PFSK-1 (cell line): ENCODE results near the gene PPARGC1A.

Source experiments
- POLR2AphosphoS5 ChIP-seq: IDR thresholded peaks from 2 replicates; pipeline ENCODE4 v1.6.1; 2012; ENCODE audit warnings: low read depth, mild to moderate bottlenecking, control low read depth, low read length, moderate library complexity
- SIN3A ChIP-seq: IDR thresholded peaks from 2 replicates; pipeline ENCODE4 v1.6.1; 2012; ENCODE audit warnings: mild to moderate bottlenecking, low read length, moderate library complexity, borderline replicate concordance; ENCODE audit not compliant: insufficient read depth
- TAF1 ChIP-seq: IDR thresholded peaks from 2 replicates; pipeline ENCODE4 v1.6.1; 2012; ENCODE audit warnings: low read length, control low read depth, borderline replicate concordance; ENCODE audit not compliant: insufficient read depth
- TF ChIP-seq, protein P1 (sequence below), 2 experiments: IDR thresholded peaks; 2 replicates each; pipeline versions ENCODE4 v1.6.1 to v1.8.0; 2011 to 2012; ENCODE audit warnings: low read depth in 2 of 2, low read length in 2 of 2, control low read depth in 1 of 2, inconsistent platforms in 1 of 2, mild to moderate bottlenecking in 1 of 2, moderate library complexity in 1 of 2; ENCODE audit not compliant: insufficient read depth in 1 of 2

DNA sequence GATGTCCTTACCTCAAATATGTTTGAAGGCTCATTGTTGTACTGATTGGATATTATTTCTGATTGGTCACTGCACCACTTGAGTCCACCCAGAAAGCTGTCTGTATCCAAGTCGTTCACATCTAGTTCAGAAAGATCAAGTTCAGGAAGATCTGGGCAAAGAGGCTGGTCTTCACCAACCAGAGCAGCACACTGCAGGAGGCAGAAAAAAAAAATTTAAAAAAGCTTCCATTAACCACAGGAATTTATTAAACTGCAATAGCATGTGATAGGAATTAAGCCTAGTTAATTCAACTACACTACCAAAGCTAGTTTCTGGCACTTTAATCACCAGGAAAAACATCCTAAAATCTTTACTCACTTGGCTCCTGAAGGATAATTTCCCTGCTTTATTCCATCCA lies 5.1 kb downstream of the PPARGC1A start:
- TF ChIP-seq POLR2AphosphoS5 (no peak), TAF1 (no peak), SIN3A (no peak)
- TF ChIP-seq, protein P1, sequence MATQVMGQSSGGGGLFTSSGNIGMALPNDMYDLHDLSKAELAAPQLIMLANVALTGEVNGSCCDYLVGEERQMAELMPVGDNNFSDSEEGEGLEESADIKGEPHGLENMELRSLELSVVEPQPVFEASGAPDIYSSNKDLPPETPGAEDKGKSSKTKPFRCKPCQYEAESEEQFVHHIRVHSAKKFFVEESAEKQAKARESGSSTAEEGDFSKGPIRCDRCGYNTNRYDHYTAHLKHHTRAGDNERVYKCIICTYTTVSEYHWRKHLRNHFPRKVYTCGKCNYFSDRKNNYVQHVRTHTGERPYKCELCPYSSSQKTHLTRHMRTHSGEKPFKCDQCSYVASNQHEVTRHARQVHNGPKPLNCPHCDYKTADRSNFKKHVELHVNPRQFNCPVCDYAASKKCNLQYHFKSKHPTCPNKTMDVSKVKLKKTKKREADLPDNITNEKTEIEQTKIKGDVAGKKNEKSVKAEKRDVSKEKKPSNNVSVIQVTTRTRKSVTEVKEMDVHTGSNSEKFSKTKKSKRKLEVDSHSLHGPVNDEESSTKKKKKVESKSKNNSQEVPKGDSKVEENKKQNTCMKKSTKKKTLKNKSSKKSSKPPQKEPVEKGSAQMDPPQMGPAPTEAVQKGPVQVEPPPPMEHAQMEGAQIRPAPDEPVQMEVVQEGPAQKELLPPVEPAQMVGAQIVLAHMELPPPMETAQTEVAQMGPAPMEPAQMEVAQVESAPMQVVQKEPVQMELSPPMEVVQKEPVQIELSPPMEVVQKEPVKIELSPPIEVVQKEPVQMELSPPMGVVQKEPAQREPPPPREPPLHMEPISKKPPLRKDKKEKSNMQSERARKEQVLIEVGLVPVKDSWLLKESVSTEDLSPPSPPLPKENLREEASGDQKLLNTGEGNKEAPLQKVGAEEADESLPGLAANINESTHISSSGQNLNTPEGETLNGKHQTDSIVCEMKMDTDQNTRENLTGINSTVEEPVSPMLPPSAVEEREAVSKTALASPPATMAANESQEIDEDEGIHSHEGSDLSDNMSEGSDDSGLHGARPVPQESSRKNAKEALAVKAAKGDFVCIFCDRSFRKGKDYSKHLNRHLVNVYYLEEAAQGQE (IDR thresholded peaks at IDR 0.05; ENCODE audit: insufficient read depth in 1 of 2, low read depth in 2 of 2, low read length in 2 of 2): no peak
